Body of pancreas (tissue), 4 donors: ENCODE measurements around the gene OR51E1. TPM values are rescaled to one million over a fixed set of nuclear protein-coding genes. Genes with fewer than 3 reads are reported as not detected.

ENCODE experiments used
- ATAC-seq: fragments of 150-250 bp; one replicate; pipeline ENCODE4 v1.9.1; 2016
- DNase-seq, 4 donors: peaks; one replicate each; pipeline ENCODE4 v3.0.0-alpha.2; 2019
- H3K27ac ChIP-seq, 4 donors: fragments of 200-600 bp; sonication (generic); 1 replicate in 3 of 4; 2 replicates in 1 of 4; pipeline versions ENCODE4 v1.5.1 to v1.6.1; 2016 to 2019; ENCODE audit warnings: mild to moderate bottlenecking in 1 of 4, mixed read lengths in 1 of 4, moderate library complexity in 1 of 4
- H3K27me3 ChIP-seq, 2 donors: fragments of 200-600 bp; sonication (generic); one replicate each; pipeline ENCODE4 v1.6.0; 2016; ENCODE audit warnings: mild to moderate bottlenecking in 1 of 2
- H3K36me3 ChIP-seq, 2 donors: fragments of 200-600 bp; sonication (generic); replicated peaks in 1 of 2; 2 replicates each; pipeline ENCODE4 v1.5.1; 2016; ENCODE audit warnings: low read depth in 2 of 2; ENCODE audit not compliant: insufficient read depth in 1 of 2
- H3K4me1 ChIP-seq: fragments of 200-600 bp; sonication (generic); one replicate; pipeline ENCODE4 v1.6.0; 2016
- H3K4me3 ChIP-seq, 2 donors: fragments of 200-600 bp; sonication (generic); 1 replicate in 1 of 2; 2 replicates in 1 of 2; pipeline ENCODE4 v1.5.1; 2016 to 2019
- H3K9me3 ChIP-seq, 3 donors: fragments of 200-600 bp; sonication (generic); 1 replicate in 2 of 3; 2 replicates in 1 of 3; pipeline ENCODE4 v1.5.1; 2016
- CTCF ChIP-seq, 7 experiments: fragments of 450-650 bp in 4 of 7; fragments of 200-600 bp in 3 of 7; sonication (generic) in 3 of 7; IDR thresholded peaks; one replicate each; pipeline ENCODE4 v1.5.1; 2016 to 2019; ENCODE audit warnings: antibody characterized with exemption in 7 of 7
- POLR2A ChIP-seq, 3 donors: fragments of 450-650 bp; IDR thresholded peaks; one replicate each; pipeline ENCODE4 v1.6.1; 2016; ENCODE audit warnings: antibody characterized with exemption in 3 of 3, mild to moderate bottlenecking in 2 of 3
- WGBS, 2 donors: methylation state at CpG; one replicate each; pipeline ENCODE4 v1.1.5; 2017; 5-methylcytosine and 5-hydroxymethylcytosine counted together
- intact Hi-C: fragments of 100-400 bp; cut with DNase I; formaldehyde crosslinking; loops from one replicate; pipeline ENCODE4 v1.15.1; 2023
- total RNA-seq, 2 donors: library from RNA; depleted of rRNA; stranded (reverse); fragments of >200 nt; gene quantifications; one replicate each; pipeline ENCODE4 v1.1.0, GENCODE V29; 2016

Gene OR51E1
- total RNA-seq, 2 donors from 2014 or later, result not detected

GRCh38 chr11:4699697-4700435, 56.1 kb downstream of the OR51E1 start:
- no peaks in the 10 kb centered on the region for H3K36me3 ChIP-seq
- no peaks in the 10 kb centered on the region for H3K9me3 ChIP-seq
- intact Hi-C loops, result no loop called here
- H3K4me3 ChIP-seq, result no peak overlapping the region
- WGBS, 2 donors, result 90 to 93% methylated on average over 3 of the region's 3 CpGs
- ATAC-seq (no peak), DNase-seq (no peak)
- H3K4me1 ChIP-seq, result peaks cover 14% of the 10 kb centered on the region
- no peaks in the 10 kb centered on the region for H3K27me3 ChIP-seq
- no peak overlapping the region for H3K27ac ChIP-seq
- TF ChIP-seq CTCF (IDR thresholded peaks at IDR 0.05), result no peak
- TF ChIP-seq POLR2A (IDR thresholded peaks at IDR 0.05), result no peak

GRCh38 chr11:4700436-4700820, 56.6 kb downstream of the OR51E1 start:
- ATAC-seq (no peak), DNase-seq (no peak)
- H3K4me1 ChIP-seq, result peaks cover 14% of the 10 kb centered on the region
- H3K4me3 ChIP-seq, result no peak overlapping the region
- 77 to 80% methylated on average over 1 of the region's 1 CpG for WGBS, 2 donors
- no peaks in the 10 kb centered on the region for H3K36me3 ChIP-seq
- no peak for TF ChIP-seq CTCF (IDR thresholded peaks at IDR 0.05)
- no peak for TF ChIP-seq POLR2A (IDR thresholded peaks at IDR 0.05)
- no peaks in the 10 kb centered on the region for H3K9me3 ChIP-seq
- intact Hi-C loops, result no loop called here
- H3K27ac ChIP-seq, result no peak overlapping the region
- H3K27me3 ChIP-seq, result no peaks in the 10 kb centered on the region

- H3K4me3 ChIP-seq, result no peak within 1 kb of the TSS
- intact Hi-C loops, result no loop called here
- no peaks in the 10 kb centered on the region for H3K27me3 ChIP-seq
- no peak for TF ChIP-seq CTCF (IDR thresholded peaks at IDR 0.05)
- TF ChIP-seq POLR2A (IDR thresholded peaks at IDR 0.05), result no peak
- no peaks in the 10 kb centered on the region for H3K9me3 ChIP-seq
- ATAC-seq (peak; percentile 45), DNase-seq (peak in 3 of 4 donors; percentile 21 to 53 (median 29))
- no peak within 1 kb of the TSS for H3K27ac ChIP-seq
- H3K4me1 ChIP-seq, result peaks cover 14% of the 10 kb centered on the region
- no peaks in the 10 kb centered on the region for H3K36me3 ChIP-seq
- WGBS, 2 donors, result 8 to 17% methylated on average over 5 of the region's 5 CpGs
Measured at GRCh38 chr11:4704054-4704789, 60.4 kb downstream of the OR51E1 start, which contains the start of gene MMP26. Gene MMP26 (plus strand): TSS chr11:4704784.

- WGBS, 2 donors, result 65 to 72% methylated on average over 8 of the region's 8 CpGs
- intact Hi-C loops, result no loop called here
- no peak overlapping the region for H3K27ac ChIP-seq
Measured at GRCh38 chr11:4704790-4705334, 61.1 kb downstream of the OR51E1 start.

More at GRCh38 chr11:4704790-4705334, 61.1 kb downstream of the OR51E1 start:
- DNase-seq (no peak), ATAC-seq (no peak)
- TF ChIP-seq POLR2A (IDR thresholded peaks at IDR 0.05) (no peak), CTCF (IDR thresholded peaks at IDR 0.05) (no peak)
- H3K27me3 ChIP-seq, result no peaks in the 10 kb centered on the region
- H3K9me3 ChIP-seq, result no peaks in the 10 kb centered on the region
- no peaks in the 10 kb centered on the region for H3K36me3 ChIP-seq
- H3K4me3 ChIP-seq, result no peak overlapping the region
- H3K4me1 ChIP-seq, result peaks cover 14% of the 10 kb centered on the region

Other genes with a start within 250 kb of the OR51E1 start
- gene OR52K2, start 194.7 kb upstream of the OR51E1 start, total RNA-seq, result not detected
- not detected for gene OR52K1, start 161.3 kb upstream of the OR51E1 start, total RNA-seq
- gene OR52M1, start 98.8 kb upstream of the OR51E1 start, total RNA-seq, result not detected
- not detected for gene OR52I2, start 62.2 kb upstream of the OR51E1 start, total RNA-seq
- not detected for gene OR52I1, start 49.9 kb upstream of the OR51E1 start, total RNA-seq
- gene TRIM68, start 35.8 kb upstream of the OR51E1 start, total RNA-seq, result 10 to 100 TPM in 1 of 2 donors, 1 to 10 TPM in 1; 9.1 to 15.2 TPM
- not detected for gene OR51D1, start 6.5 kb upstream of the OR51E1 start, total RNA-seq
- gene OR51E2, start 53.9 kb downstream of the OR51E1 start, total RNA-seq, result not detected
- gene MMP26, start 60.8 kb downstream of the OR51E1 start, total RNA-seq, result not detected
- gene OR51F1, start 126.0 kb downstream of the OR51E1 start, total RNA-seq, result not detected
- not detected for gene OR52R1, start 160.4 kb downstream of the OR51E1 start, total RNA-seq
- not detected for gene OR51F2, start 177.3 kb downstream of the OR51E1 start, total RNA-seq
- gene OR51S1, start 205.2 kb downstream of the OR51E1 start, total RNA-seq, result not detected
- not detected for gene OR51T1, start 237.9 kb downstream of the OR51E1 start, total RNA-seq